Pancreas (tissue), 10 donors: ENCODE measurements around the gene TYSND1. TPM values are rescaled to one million over a fixed set of nuclear protein-coding genes. Genes with fewer than 3 reads are reported as not detected.
A peak's percentile ranks its signal among the peaks of the same experiment; 100 is the strongest.

Experiments
- ATAC-seq, 4 donors: fragments of 200-7000 bp; cut with Tn5 transposase; one replicate each; pipeline versions ENCODE4 v1.8.0 to v1.9.1; 2020; ENCODE audit warnings: mild to moderate bottlenecking in 4 of 4, moderate library complexity in 4 of 4
- DNase-seq, 6 donors: peaks; one replicate each; pipeline ENCODE4 v3.0.0-alpha.2; 2020
- FAIRE-seq: peaks from 2 replicates; lab custom pipeline; 2012; peaks lifted over from hg19 to GRCh38; lab: Jason Lieb, UNC
- H3K27ac ChIP-seq, 4 donors: fragments of 200-600 bp; sonication (generic); 1 replicate in 3 of 4; 2 replicates in 1 of 4; pipeline versions ENCODE4 v1.5.0 to v1.8.0; 2020
- H3K27me3 ChIP-seq, 4 donors: fragments of 200-600 bp; one replicate each; pipeline ENCODE4 v1.8.0; 2021
- H3K36me3 ChIP-seq, 3 donors: fragments of 200-600 bp; sonication (generic) in 1 of 3; one replicate each; pipeline versions ENCODE4 v1.5.0 to v1.8.0; 2020 to 2021
- H3K4me1 ChIP-seq, 3 donors: fragments of 200-600 bp; one replicate each; pipeline ENCODE4 v1.8.0; 2021
- H3K4me3 ChIP-seq, 4 donors: fragments of 200-600 bp; sonication (generic) in 2 of 4; one replicate each; pipeline versions ENCODE4 v1.5.0 to v1.8.0; 2020 to 2021
- H3K9me3 ChIP-seq, 4 donors: fragments of 200-600 bp; one replicate each; pipeline ENCODE4 v1.8.0; 2021
- CTCF ChIP-seq, 4 donors: fragments of 200-600 bp; sonication (generic) in 3 of 4; IDR thresholded peaks; one replicate each; pipeline versions ENCODE4 v1.5.0 to v1.8.0; 2021; ENCODE audit warnings: antibody characterized with exemption in 4 of 4
- WGBS, 2 donors: extraction: QIAGEN DNeasy Blood & Tissue Kit; methylation state at CpG; one replicate each; pipeline ENCODE4 v1.1.7; 2013; 5-methylcytosine and 5-hydroxymethylcytosine counted together
- intact Hi-C, 3 donors: fragments of 100-400 bp; cut with DNase I; formaldehyde crosslinking; loops; one replicate each; pipeline versions ENCODE4 v1.11.1 to v1.14.2; 2022
- polyA plus RNA-seq, 2 donors: library from polyadenylated mRNA; stranded (reverse); fragments of 200-250 nt; gene quantifications; one replicate each; pipeline ENCODE4 v1.2.3, GENCODE V29; 2013
- total RNA-seq, 6 donors: library from RNA; stranded (reverse); fragmentation: NEBNext Ultra II Directional in 4 of 6; extraction: Animal tissue kit (Norgen Biotek cat#: 25700) in 4 of 6; gene quantifications; one replicate each; pipeline versions ENCODE4 v1.2.1 to v1.2.4, GENCODE V29; 2021 to 2023
- donor health status: healthy with polysubstance abuse.
- donor health status: DM: no; HTN: no; CAD: no; lungs with moderate emphysema.
- donor health status: DM: no; HTN: no; CAD: no.
- donor health status: control.
- donor health status: control.
- donor health status: Bipolar disorder and iron deficiency.
- donor health status: DM: yes; HTN: yes; CAD: no.
- donor health status: DM: no; HTN: no; CAD: no.
- donor health status: DM: no; HTN: no; CAD: no.
- donor health status: DM: yes; HTN: yes; CAD: no.

The TYSND1 gene
- total and polyA plus RNA-seq, 8 donors = 6.7 to 9.5 (median 7.9) TPM

- Histone ChIP-seq H3K27ac (no peak overlapping the region), H3K4me3 (no peak overlapping the region), H3K9me3 (no peaks in the 10 kb centered on the region), H3K4me1 (no peaks in the 10 kb centered on the region), H3K27me3 (no peaks in the 10 kb centered on the region), H3K36me3 (peaks cover 0 to 11% (median 0%) of the 10 kb centered on the region in 3 donors)
- DNase-seq (no peak), FAIRE-seq (no peak), ATAC-seq (no peak)
- TF ChIP-seq CTCF (IDR thresholded peaks at IDR 0.05) = no peak
- intact Hi-C loops = no loop called here
- WGBS, 2 donors = 92 to 94% methylated on average over 3 of the region's 3 CpGs
Observed at GRCh38 chr10:70098271-70098670, 48.2 kb downstream of the TYSND1 start.

GRCh38 chr10:70097459-70097858 lies 49.0 kb downstream of the TYSND1 start:
- H3K9me3 ChIP-seq = no peaks in the 10 kb centered on the region
- H3K36me3 ChIP-seq = peaks cover 0 to 11% (median 0%) of the 10 kb centered on the region in 3 donors
- TF ChIP-seq CTCF (IDR thresholded peaks at IDR 0.05) = no peak
- no peak for FAIRE-seq
- no peak overlapping the region for H3K4me3 ChIP-seq
- H3K27ac ChIP-seq = no peak overlapping the region
- no peaks in the 10 kb centered on the region for H3K27me3 ChIP-seq
- H3K4me1 ChIP-seq = no peaks in the 10 kb centered on the region
- intact Hi-C loops = no loop called here
- DNase-seq = no peak
- ATAC-seq = no peak

GRCh38 chr10:70096705-70097420 lies 49.6 kb downstream of the TYSND1 start:
- H3K36me3 ChIP-seq = peaks cover 0 to 11% (median 0%) of the 10 kb centered on the region in 3 donors
- intact Hi-C loops = no loop called here
- H3K27me3 ChIP-seq = no peaks in the 10 kb centered on the region
- ATAC-seq = no peak
- no peak overlapping the region for H3K27ac ChIP-seq
- H3K4me3 ChIP-seq = no peak overlapping the region
- peak in 1 of 6 donors; percentile 17 for DNase-seq
- no peaks in the 10 kb centered on the region for H3K9me3 ChIP-seq
- H3K4me1 ChIP-seq = no peaks in the 10 kb centered on the region
- WGBS, 2 donors = 90% methylated on average over 5 of the region's 5 CpGs
- no peak for TF ChIP-seq CTCF (IDR thresholded peaks at IDR 0.05)
- no peak for FAIRE-seq

GRCh38 chr10:70096016-70096704 lies 50.3 kb downstream of the TYSND1 start:
- 77 to 84% methylated on average over 6 of the region's 6 CpGs for WGBS, 2 donors
- H3K27ac ChIP-seq = no peak overlapping the region
- DNase-seq = no peak
- no peak for FAIRE-seq
- TF ChIP-seq CTCF (IDR thresholded peaks at IDR 0.05) = no peak
- no peaks in the 10 kb centered on the region for H3K9me3 ChIP-seq
- ATAC-seq = no peak
- no peaks in the 10 kb centered on the region for H3K27me3 ChIP-seq
- peaks cover 0 to 16% (median 0%) of the 10 kb centered on the region in 3 donors for H3K36me3 ChIP-seq
- H3K4me1 ChIP-seq = no peaks in the 10 kb centered on the region
- no peak overlapping the region for H3K4me3 ChIP-seq
- intact Hi-C loops = no loop called here

- Histone ChIP-seq H3K4me1 (no peaks in the 10 kb centered on the region), H3K36me3 (peaks cover 0 to 16% (median 0%) of the 10 kb centered on the region in 3 donors), H3K27ac (no peak overlapping the region), H3K9me3 (no peaks in the 10 kb centered on the region), H3K27me3 (no peaks in the 10 kb centered on the region), H3K4me3 (no peak overlapping the region)
- ATAC-seq (no peak), FAIRE-seq (no peak), DNase-seq (no peak)
- intact Hi-C loops = no loop called here
- 77 to 86% methylated on average over 2 of the region's 2 CpGs for WGBS, 2 donors
- no peak for TF ChIP-seq CTCF (IDR thresholded peaks at IDR 0.05)
Observed at GRCh38 chr10:70094250-70094649, 52.2 kb downstream of the TYSND1 start.
